Osteocyte (in vitro differentiated cells): ENCODE measurements around the gene UBE2I. TPM values are rescaled to one million over a fixed set of nuclear protein-coding genes. Genes with fewer than 3 reads are reported as not detected.

ENCODE experiments used
- DNase-seq: peaks from one replicate; pipeline ENCODE4 v3.0.0; 2021; ENCODE audit warnings: mixed read lengths; ENCODE audit not compliant: unreplicated experiment; ENCODE audit errors: extremely low spot score
- H3K27ac Mint-ChIP-seq: one replicate; pipeline ENCODE4 v1.8.0; 2021; ENCODE audit warnings: mild to moderate bottlenecking, mixed read lengths; ENCODE audit not compliant: unreplicated experiment
- H3K27me3 Mint-ChIP-seq: one replicate; pipeline ENCODE4 v1.8.0; 2021; ENCODE audit warnings: mixed read lengths; ENCODE audit not compliant: unreplicated experiment
- H3K36me3 Mint-ChIP-seq: one replicate; pipeline ENCODE4 v1.8.0; 2021; ENCODE audit warnings: mixed read lengths; ENCODE audit not compliant: unreplicated experiment
- H3K4me1 Mint-ChIP-seq: one replicate; pipeline ENCODE4 v1.8.0; 2021; ENCODE audit warnings: mixed read lengths; ENCODE audit not compliant: unreplicated experiment
- H3K4me3 Mint-ChIP-seq: one replicate; pipeline ENCODE4 v1.8.0; 2021; ENCODE audit warnings: mild to moderate bottlenecking, moderate library complexity, mixed read lengths; ENCODE audit not compliant: unreplicated experiment
- H3K9me3 Mint-ChIP-seq: one replicate; pipeline ENCODE4 v1.8.0; 2021; ENCODE audit warnings: mixed read lengths; ENCODE audit not compliant: unreplicated experiment
- CTCF ChIP-seq: fragments of 200-600 bp; sonication (generic); IDR thresholded peaks from 2 replicates; pipeline ENCODE4 v1.5.0; 2021; ENCODE audit warnings: antibody characterized with exemption, mild to moderate bottlenecking, moderate library complexity
- total RNA-seq: library from RNA; stranded (reverse); gene quantifications from 2 replicates; pipeline ENCODE4 v1.2.1, GENCODE V29; 2021

Gene UBE2I
- total RNA-seq, 1 donor from 2014 or later: 131 TPM

- TF ChIP-seq CTCF: no peak
- Mint-ChIP-seq H3K4me3 (no peak overlapping the region), H3K4me1 (peaks cover 29% of the 10 kb centered on the region), H3K27me3 (no peaks in the 10 kb centered on the region), H3K36me3 (peaks cover 36% of the 10 kb centered on the region), H3K27ac (no peak overlapping the region), H3K9me3 (no peaks in the 10 kb centered on the region)
- DNase-seq: no peak
Observed at GRCh38 chr16:1314399-1315068, 5.1 kb downstream of the UBE2I start.

GRCh38 chr16:1315081-1316032, 5.9 kb downstream of the UBE2I start:
- Mint-ChIP-seq H3K36me3 (peaks cover 44% of the 10 kb centered on the region), H3K27me3 (no peaks in the 10 kb centered on the region), H3K4me3 (no peak overlapping the region), H3K9me3 (no peaks in the 10 kb centered on the region), H3K4me1 (peaks cover 28% of the 10 kb centered on the region), H3K27ac (no peak overlapping the region)
- DNase-seq: no peak
- TF ChIP-seq CTCF: no peak

DNA sequence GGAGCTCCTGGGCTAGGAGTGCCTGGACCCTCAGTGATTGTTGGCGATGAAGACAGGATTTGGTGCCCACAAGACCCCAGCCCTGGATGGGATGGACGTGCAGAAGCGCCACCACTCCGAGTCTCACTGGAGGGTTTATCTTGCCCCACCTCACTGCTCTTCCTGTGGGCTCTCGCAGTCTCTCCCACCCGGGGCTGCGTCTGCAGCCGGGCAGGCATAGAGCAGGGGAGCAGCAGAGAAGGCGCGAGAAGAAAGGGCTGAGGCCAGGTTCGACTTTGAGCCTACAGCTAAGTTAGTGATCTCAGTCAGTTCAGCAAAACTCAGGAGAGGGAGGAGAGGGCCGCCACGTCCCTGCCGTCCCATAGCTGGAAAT, 6.6 kb downstream of the UBE2I start:
- TF ChIP-seq CTCF: no peak
- no peak overlapping the region for H3K4me3 Mint-ChIP-seq
- DNase-seq: no peak
- peaks cover 21% of the 10 kb centered on the region for H3K4me1 Mint-ChIP-seq
- H3K27me3 Mint-ChIP-seq: no peaks in the 10 kb centered on the region
- no peaks in the 10 kb centered on the region for H3K9me3 Mint-ChIP-seq
- no peak overlapping the region for H3K27ac Mint-ChIP-seq
- peaks cover 45% of the 10 kb centered on the region for H3K36me3 Mint-ChIP-seq

GRCh38 chr16:1317479-1318267, 8.2 kb downstream of the UBE2I start:
- Mint-ChIP-seq H3K4me3 (no peak overlapping the region), H3K9me3 (no peaks in the 10 kb centered on the region), H3K27ac (no peak overlapping the region), H3K4me1 (peaks cover 6% of the 10 kb centered on the region), H3K27me3 (no peaks in the 10 kb centered on the region), H3K36me3 (peaks cover 45% of the 10 kb centered on the region)
- DNase-seq: no peak
- no peak for TF ChIP-seq CTCF

GRCh38 chr16:1318268-1318545, 8.8 kb downstream of the UBE2I start:
- peaks cover 45% of the 10 kb centered on the region for H3K36me3 Mint-ChIP-seq
- no peaks in the 10 kb centered on the region for H3K9me3 Mint-ChIP-seq
- H3K27me3 Mint-ChIP-seq: no peaks in the 10 kb centered on the region
- H3K4me1 Mint-ChIP-seq: peaks cover under 1% of the 10 kb centered on the region
- no peak for DNase-seq
- no peak overlapping the region for H3K4me3 Mint-ChIP-seq
- no peak for TF ChIP-seq CTCF
- H3K27ac Mint-ChIP-seq: no peak overlapping the region
